Astrocyte (in vitro differentiated cells and primary cell): ENCODE results near the gene ARNT2. TPM values are rescaled to one million over a fixed set of nuclear protein-coding genes. Genes with fewer than 3 reads are reported as not detected.

Source experiments
- DNase-seq: peaks from one replicate; pipeline ENCODE4 v3.0.0-alpha.2; 2010; ENCODE audit warnings: low read depth
- FAIRE-seq: peaks from 2 replicates; lab custom pipeline; 2011; peaks lifted over from hg19 to GRCh38; lab: Jason Lieb, UNC
- H2AFZ ChIP-seq: 2 replicates; pipeline ENCODE4 v1.6.0; 2012; ENCODE audit warnings: low read depth, low read length, inconsistent platforms
- H3K27ac ChIP-seq: 2 replicates; pipeline ENCODE4 v1.5.1; 2011; ENCODE audit warnings: low read depth, low read length, inconsistent platforms
- H3K27me3 ChIP-seq: 2 replicates; pipeline ENCODE4 v1.6.0; 2011; ENCODE audit warnings: low read length, inconsistent platforms; ENCODE audit not compliant: insufficient read depth
- H3K36me3 ChIP-seq: 2 replicates; pipeline ENCODE4 v1.5.1; 2011; ENCODE audit warnings: low read length, inconsistent platforms; ENCODE audit not compliant: insufficient read depth
- H3K4me1 ChIP-seq: 2 replicates; pipeline ENCODE4 v1.5.1; 2011; ENCODE audit warnings: low read length, inconsistent platforms; ENCODE audit not compliant: insufficient read depth
- H3K4me2 ChIP-seq: 2 replicates; pipeline ENCODE4 v1.6.0; 2012; ENCODE audit warnings: low read length, inconsistent platforms
- H3K4me3 ChIP-seq: 2 replicates; pipeline ENCODE4 v1.5.1; 2011; ENCODE audit warnings: low read depth, mild to moderate bottlenecking, low read length, inconsistent platforms; ENCODE audit not compliant: insufficient read depth
- H3K79me2 ChIP-seq: 2 replicates; pipeline ENCODE4 v1.6.0; 2012; ENCODE audit warnings: mild to moderate bottlenecking, low read length, inconsistent platforms; ENCODE audit not compliant: insufficient read depth
- H3K9ac ChIP-seq: 2 replicates; pipeline ENCODE4 v1.6.0; 2012; ENCODE audit warnings: mild to moderate bottlenecking, low read length, inconsistent platforms
- H3K9me3 ChIP-seq: 2 replicates; pipeline ENCODE4 v1.5.1; 2012; ENCODE audit warnings: low read depth, mild to moderate bottlenecking, low read length, inconsistent platforms; ENCODE audit not compliant: insufficient read depth
- H4K20me1 ChIP-seq: 2 replicates; pipeline ENCODE4 v1.6.0; 2012; ENCODE audit warnings: low read length, inconsistent platforms; ENCODE audit not compliant: insufficient read depth
- H3K27ac Mint-ChIP-seq: one replicate; pipeline ENCODE4 v1.8.0; 2021; ENCODE audit warnings: mild to moderate bottlenecking, mixed read lengths; ENCODE audit not compliant: unreplicated experiment
- H3K27me3 Mint-ChIP-seq: one replicate; pipeline ENCODE4 v1.8.0; 2021; ENCODE audit warnings: low read depth, mixed read lengths; ENCODE audit not compliant: unreplicated experiment
- H3K36me3 Mint-ChIP-seq: one replicate; pipeline ENCODE4 v1.8.0; 2021; ENCODE audit warnings: low read depth, mixed read lengths; ENCODE audit not compliant: unreplicated experiment
- H3K4me1 Mint-ChIP-seq: one replicate; pipeline ENCODE4 v1.8.0; 2021; ENCODE audit warnings: low read depth, mixed read lengths; ENCODE audit not compliant: unreplicated experiment
- H3K4me3 Mint-ChIP-seq: one replicate; pipeline ENCODE4 v1.8.0; 2021; ENCODE audit warnings: mild to moderate bottlenecking, moderate library complexity, mixed read lengths; ENCODE audit not compliant: unreplicated experiment
- H3K9me3 Mint-ChIP-seq: one replicate; pipeline ENCODE4 v1.8.0; 2021; ENCODE audit warnings: mild to moderate bottlenecking, mixed read lengths; ENCODE audit not compliant: unreplicated experiment
- EZH2 ChIP-seq: IDR thresholded peaks from 2 replicates; pipeline ENCODE4 v1.6.1; 2012; ENCODE audit warnings: mild to moderate bottlenecking, low read length, inconsistent platforms; ENCODE audit not compliant: insufficient read depth
- total RNA-seq: library from RNA; stranded (reverse); gene quantifications from 2 replicates; pipeline ENCODE4 v1.2.1, GENCODE V29; 2021
- TF ChIP-seq, protein P1 (sequence below): IDR thresholded peaks from 2 replicates; pipeline ENCODE4 v1.5.1; 2011; ENCODE audit warnings: low read depth, mild to moderate bottlenecking, inconsistent platforms, low read length, moderate library complexity; ENCODE audit not compliant: insufficient read depth

The ARNT2 gene
- total RNA-seq, 1 donor from 2014 or later, result 3.5 TPM

- no peaks in the 10 kb centered on the region for H3K27me3 Mint-ChIP-seq
- H3K79me2 ChIP-seq, result no peaks in the 10 kb centered on the region
- no peak overlapping the region for H3K4me2 ChIP-seq
- no peaks in the 10 kb centered on the region for H3K36me3 Mint-ChIP-seq
- no peak overlapping the region for H3K4me3 Mint-ChIP-seq
- H2AFZ ChIP-seq, result no peak overlapping the region
- DNase-seq (peak; percentile 77), FAIRE-seq (no peak)
- no peak overlapping the region for H3K4me3 ChIP-seq
- H3K27me3 ChIP-seq, result no peaks in the 10 kb centered on the region
- H3K27ac Mint-ChIP-seq, result peak overlapping the region; percentile 55
- peaks cover 11% of the 10 kb centered on the region for H3K4me1 ChIP-seq
- H3K9me3 Mint-ChIP-seq, result no peaks in the 10 kb centered on the region
- H3K9me3 ChIP-seq, result no peaks in the 10 kb centered on the region
- H3K36me3 ChIP-seq, result no peaks in the 10 kb centered on the region
- H3K27ac ChIP-seq, result peak overlapping the region; percentile 15
- peaks cover 13% of the 10 kb centered on the region for H3K4me1 Mint-ChIP-seq
- TF ChIP-seq, protein P1, sequence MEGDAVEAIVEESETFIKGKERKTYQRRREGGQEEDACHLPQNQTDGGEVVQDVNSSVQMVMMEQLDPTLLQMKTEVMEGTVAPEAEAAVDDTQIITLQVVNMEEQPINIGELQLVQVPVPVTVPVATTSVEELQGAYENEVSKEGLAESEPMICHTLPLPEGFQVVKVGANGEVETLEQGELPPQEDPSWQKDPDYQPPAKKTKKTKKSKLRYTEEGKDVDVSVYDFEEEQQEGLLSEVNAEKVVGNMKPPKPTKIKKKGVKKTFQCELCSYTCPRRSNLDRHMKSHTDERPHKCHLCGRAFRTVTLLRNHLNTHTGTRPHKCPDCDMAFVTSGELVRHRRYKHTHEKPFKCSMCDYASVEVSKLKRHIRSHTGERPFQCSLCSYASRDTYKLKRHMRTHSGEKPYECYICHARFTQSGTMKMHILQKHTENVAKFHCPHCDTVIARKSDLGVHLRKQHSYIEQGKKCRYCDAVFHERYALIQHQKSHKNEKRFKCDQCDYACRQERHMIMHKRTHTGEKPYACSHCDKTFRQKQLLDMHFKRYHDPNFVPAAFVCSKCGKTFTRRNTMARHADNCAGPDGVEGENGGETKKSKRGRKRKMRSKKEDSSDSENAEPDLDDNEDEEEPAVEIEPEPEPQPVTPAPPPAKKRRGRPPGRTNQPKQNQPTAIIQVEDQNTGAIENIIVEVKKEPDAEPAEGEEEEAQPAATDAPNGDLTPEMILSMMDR, result no peak
- TF ChIP-seq EZH2, result no peak
- no peaks in the 10 kb centered on the region for H4K20me1 ChIP-seq
- H3K9ac ChIP-seq, result no peak overlapping the region
Observed at GRCh38 chr15:80514071-80514780, 110.0 kb downstream of the ARNT2 start.

GRCh38 chr15:80517290-80517689 is 113.1 kb downstream of the ARNT2 start:
- no peaks in the 10 kb centered on the region for H3K27me3 ChIP-seq
- Mint-ChIP-seq H3K4me3 (no peak overlapping the region), H3K4me1 (peaks cover 13% of the 10 kb centered on the region), H3K9me3 (no peaks in the 10 kb centered on the region), H3K27me3 (no peaks in the 10 kb centered on the region), H3K27ac (no peak overlapping the region), H3K36me3 (no peaks in the 10 kb centered on the region)
- H3K79me2 ChIP-seq, result no peaks in the 10 kb centered on the region
- no peak overlapping the region for H3K27ac ChIP-seq
- no peak overlapping the region for H3K4me3 ChIP-seq
- FAIRE-seq, result no peak
- H3K9me3 ChIP-seq, result no peaks in the 10 kb centered on the region
- H3K4me1 ChIP-seq, result peaks cover 11% of the 10 kb centered on the region
- H2AFZ ChIP-seq, result no peak overlapping the region
- no peak for TF ChIP-seq EZH2
- TF ChIP-seq, protein P1, result no peak
- H4K20me1 ChIP-seq, result no peaks in the 10 kb centered on the region
- no peaks in the 10 kb centered on the region for H3K36me3 ChIP-seq
- H3K9ac ChIP-seq, result no peak overlapping the region
- no peak overlapping the region for H3K4me2 ChIP-seq
- no peak for DNase-seq

DNA sequence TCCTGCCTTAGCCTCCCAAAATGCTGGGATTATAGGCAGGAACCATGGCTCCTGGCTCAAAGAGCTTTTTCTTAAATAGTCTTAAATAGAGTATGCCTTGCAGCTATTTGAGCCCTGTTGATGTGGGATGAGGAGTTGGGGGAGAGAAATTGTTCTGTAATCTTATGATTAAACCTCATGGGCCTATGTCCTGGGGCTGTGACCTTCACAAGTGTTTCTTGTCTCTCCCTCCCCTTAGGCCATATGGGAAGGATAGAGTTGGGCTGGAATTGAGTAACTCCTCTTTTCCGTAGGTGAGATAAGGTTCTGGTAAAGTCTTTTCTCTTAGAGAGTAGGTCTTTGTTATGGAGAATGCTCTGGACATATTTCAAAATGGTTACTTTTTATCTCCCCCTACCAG is 114.3 kb downstream of the ARNT2 start:
- Histone ChIP-seq H3K79me2 (no peaks in the 10 kb centered on the region), H3K27ac (no peak overlapping the region), H3K27me3 (no peaks in the 10 kb centered on the region), H3K4me2 (no peak overlapping the region), H3K36me3 (no peaks in the 10 kb centered on the region), H2AFZ (no peak overlapping the region), H3K4me1 (peaks cover 15% of the 10 kb centered on the region), H4K20me1 (no peaks in the 10 kb centered on the region), H3K9me3 (no peaks in the 10 kb centered on the region), H3K4me3 (no peak overlapping the region), H3K9ac (no peak overlapping the region)
- H3K9me3 Mint-ChIP-seq, result no peaks in the 10 kb centered on the region
- TF ChIP-seq EZH2, result no peak
- TF ChIP-seq, protein P1, result no peak
- no peaks in the 10 kb centered on the region for H3K27me3 Mint-ChIP-seq
- no peaks in the 10 kb centered on the region for H3K36me3 Mint-ChIP-seq
- no peak for DNase-seq
- peaks cover 11% of the 10 kb centered on the region for H3K4me1 Mint-ChIP-seq
- H3K27ac Mint-ChIP-seq, result no peak overlapping the region
- FAIRE-seq, result no peak
- no peak overlapping the region for H3K4me3 Mint-ChIP-seq
